Fibroblast of lung (primary cell): ENCODE results near the gene GUCY2C.

Experiments
- CTCF ChIP-seq, 2 donors: IDR thresholded peaks in 1 of 2; conservative IDR thresholded peaks in 1 of 2; 1 replicate in 1 of 2; 2 replicates in 1 of 2; pipeline ENCODE4 v1.5.1; 2011 to 2012; ENCODE audit warnings: low read length in 2 of 2, control low read depth in 1 of 2, inconsistent platforms in 1 of 2, low read depth in 1 of 2, mild to moderate bottlenecking in 1 of 2
- EZH2 ChIP-seq: IDR thresholded peaks from 2 replicates; pipeline ENCODE4 v1.5.1; 2012; ENCODE audit warnings: low read length, control low read depth, mild to moderate bottlenecking; ENCODE audit errors: missing control alignments

DNA sequence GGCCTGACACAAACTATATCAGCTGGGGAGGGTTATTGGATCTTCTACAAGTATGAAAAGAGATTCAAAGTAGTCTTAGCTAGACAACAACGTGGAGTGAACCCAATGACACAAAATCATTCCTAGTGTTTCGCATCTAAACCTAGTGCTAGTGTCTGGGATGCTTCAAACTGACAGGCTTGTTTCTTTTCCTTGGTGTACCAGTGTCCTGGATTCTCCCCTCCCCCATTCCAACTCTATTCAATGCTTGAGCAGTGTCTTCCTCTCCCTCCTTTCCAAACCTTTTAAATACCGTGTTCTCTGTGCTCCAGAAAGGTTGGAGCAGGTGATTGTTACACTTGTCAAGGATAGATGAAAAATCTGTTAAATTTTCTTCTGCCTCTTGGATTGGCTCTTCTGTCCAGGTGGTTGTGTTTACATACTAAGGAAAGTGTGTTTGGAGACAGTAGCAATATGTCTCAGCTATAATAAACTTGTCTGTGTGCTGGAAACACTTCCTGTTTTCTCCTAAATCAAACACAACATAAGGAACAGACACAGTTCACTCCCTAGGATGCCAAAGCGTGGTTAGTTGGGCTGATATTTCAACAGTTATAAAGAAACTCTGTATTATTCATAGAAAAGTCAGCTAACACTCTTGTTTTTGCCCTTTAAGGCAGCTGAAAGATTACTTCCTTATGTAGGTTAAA lies 14.4 kb upstream of the GUCY2C start:
- no peak for TF ChIP-seq CTCF (conservative IDR thresholded peaks at IDR 0.05 in 1 of 2, IDR thresholded peaks at IDR 0.05 in 1 of 2; ENCODE audit: low read depth in 1 of 2, low read length in 2 of 2)
- no peak for TF ChIP-seq EZH2
